Measurements from ENCODE around the gene GTPBP2.
A peak's percentile ranks its signal among the peaks of the same experiment; 100 is the strongest.

Gene GTPBP2

GRCh38 chr6:43575772-43576551, 53.1 kb downstream of the GTPBP2 start, which contains the start of the genes POLH and XPO5:
POLH (plus strand) TSS chr6:43576185; CDS start chr6:43582320, 6,135 bp downstream.
XPO5 (minus strand) TSS chr6:43576038; CDS start chr6:43575864, 174 bp downstream.
- DNase-seq: peak; percentile 93

GRCh38 chr6:43575105-43575771, 53.8 kb downstream of the GTPBP2 start:
- peak; percentile 11 for DNase-seq

- DNase-seq: no peak
Observed at GRCh38 chr6:43572015-43572414, 57.0 kb downstream of the GTPBP2 start.

- no peak for DNase-seq
Observed at GRCh38 chr6:43570876-43571441, 58.1 kb downstream of the GTPBP2 start.

Data from NCI-H2171 (cell line).